Lower lobe of right lung (tissue), 2 donors: ENCODE measurements around the gene CACNA2D2. TPM values are rescaled to one million over a fixed set of nuclear protein-coding genes. Genes with fewer than 3 reads are reported as not detected.

Source experiments
- ATAC-seq, 2 donors: fragments of 200-7000 bp; cut with Tn5 transposase; one replicate each; pipeline ENCODE4 v1.9.1; 2020 to 2022; ENCODE audit warnings: mild to moderate bottlenecking in 2 of 2, moderate library complexity in 2 of 2
- DNase-seq: peaks from one replicate; pipeline ENCODE4 v3.0.0-alpha.2; 2020
- H3K27ac ChIP-seq: fragments of 200-600 bp; one replicate; pipeline ENCODE4 v1.8.0; 2022
- H3K27me3 ChIP-seq: fragments of 200-600 bp; one replicate; pipeline ENCODE4 v1.8.0; 2022; ENCODE audit warnings: low read depth
- H3K36me3 ChIP-seq: fragments of 200-600 bp; one replicate; pipeline ENCODE4 v1.8.0; 2022; ENCODE audit warnings: mild to moderate bottlenecking
- H3K4me1 ChIP-seq: fragments of 200-600 bp; one replicate; pipeline ENCODE4 v1.8.0; 2022
- H3K4me3 ChIP-seq: fragments of 200-600 bp; one replicate; pipeline ENCODE4 v1.8.0; 2022; ENCODE audit warnings: mild to moderate bottlenecking
- H3K9me3 ChIP-seq: fragments of 200-600 bp; one replicate; pipeline ENCODE4 v1.8.0; 2022
- intact Hi-C: fragments of 100-400 bp; cut with DNase I; formaldehyde crosslinking; loops from one replicate; pipeline ENCODE4 v1.11.0; 2022
- total RNA-seq: library from RNA; stranded (reverse); fragmentation: NEBNext Ultra II Directional; extraction: Animal tissue kit (Norgen Biotek cat#: 25700); gene quantifications from one replicate; pipeline ENCODE4 v1.2.1, GENCODE V29; 2021
- TF ChIP-seq, protein P1 (sequence below): fragments of 200-600 bp; IDR thresholded peaks from one replicate; pipeline ENCODE4 v1.8.0; 2022; ENCODE audit warnings: antibody characterized with exemption, mild to moderate bottlenecking
- donor health status: DM: no; HTN: yes; CAD: no; lungs with severe emphysema.

Gene CACNA2D2
- total RNA-seq, 1 donor from 2014 or later, result 105 TPM

DNA sequence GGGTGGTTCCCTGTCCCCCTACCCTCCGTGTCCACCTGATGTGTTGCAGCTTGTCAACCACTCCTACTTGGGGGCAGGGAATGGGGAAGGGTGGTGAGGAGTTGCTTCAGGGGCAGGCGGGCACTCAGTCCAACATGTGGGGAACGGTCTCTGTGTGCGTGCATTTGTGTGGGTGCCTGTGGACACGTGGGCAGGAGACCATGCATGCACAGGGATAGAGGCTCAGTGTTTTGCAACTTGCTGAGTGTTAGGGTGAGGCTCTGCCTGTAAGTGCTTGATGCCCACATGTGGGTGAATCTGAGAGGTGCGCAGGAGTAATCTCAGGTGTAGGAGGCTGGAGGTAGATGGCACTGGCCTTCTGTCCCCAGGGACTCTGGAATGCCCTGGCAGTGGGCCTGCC, 119.7 kb downstream of the CACNA2D2 start:
- intact Hi-C loops, result no loop called here
- H3K27me3 ChIP-seq, result no peaks in the 10 kb centered on the region
- no peak overlapping the region for H3K4me3 ChIP-seq
- peaks cover 14% of the 10 kb centered on the region for H3K36me3 ChIP-seq
- H3K9me3 ChIP-seq, result no peaks in the 10 kb centered on the region
- no peaks in the 10 kb centered on the region for H3K4me1 ChIP-seq
- TF ChIP-seq, protein P1, sequence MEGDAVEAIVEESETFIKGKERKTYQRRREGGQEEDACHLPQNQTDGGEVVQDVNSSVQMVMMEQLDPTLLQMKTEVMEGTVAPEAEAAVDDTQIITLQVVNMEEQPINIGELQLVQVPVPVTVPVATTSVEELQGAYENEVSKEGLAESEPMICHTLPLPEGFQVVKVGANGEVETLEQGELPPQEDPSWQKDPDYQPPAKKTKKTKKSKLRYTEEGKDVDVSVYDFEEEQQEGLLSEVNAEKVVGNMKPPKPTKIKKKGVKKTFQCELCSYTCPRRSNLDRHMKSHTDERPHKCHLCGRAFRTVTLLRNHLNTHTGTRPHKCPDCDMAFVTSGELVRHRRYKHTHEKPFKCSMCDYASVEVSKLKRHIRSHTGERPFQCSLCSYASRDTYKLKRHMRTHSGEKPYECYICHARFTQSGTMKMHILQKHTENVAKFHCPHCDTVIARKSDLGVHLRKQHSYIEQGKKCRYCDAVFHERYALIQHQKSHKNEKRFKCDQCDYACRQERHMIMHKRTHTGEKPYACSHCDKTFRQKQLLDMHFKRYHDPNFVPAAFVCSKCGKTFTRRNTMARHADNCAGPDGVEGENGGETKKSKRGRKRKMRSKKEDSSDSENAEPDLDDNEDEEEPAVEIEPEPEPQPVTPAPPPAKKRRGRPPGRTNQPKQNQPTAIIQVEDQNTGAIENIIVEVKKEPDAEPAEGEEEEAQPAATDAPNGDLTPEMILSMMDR, result no peak
- DNase-seq (no peak), ATAC-seq (no peak)
- H3K27ac ChIP-seq, result no peak overlapping the region

DNA sequence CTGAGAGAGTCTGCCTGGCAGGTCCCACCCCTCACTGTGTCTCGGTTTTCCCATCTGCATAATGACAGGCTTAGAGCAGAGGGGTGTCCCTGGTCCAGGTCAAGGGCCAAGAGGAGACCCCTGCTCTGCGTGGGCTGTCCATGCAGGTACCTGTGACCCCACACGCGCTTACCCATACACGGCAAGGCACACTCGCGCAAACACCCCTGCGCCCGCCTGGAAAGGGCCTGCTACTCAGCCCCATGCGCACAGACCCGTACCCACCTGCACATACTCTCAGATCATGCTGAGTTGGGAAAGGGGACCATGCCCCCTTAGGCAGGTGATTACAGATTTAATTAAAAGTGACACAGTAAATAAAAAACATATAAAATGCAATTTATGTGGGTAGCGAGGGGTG, 120.7 kb downstream of the CACNA2D2 start:
- DNase-seq, result no peak
- intact Hi-C loops, result no loop called here

DNA sequence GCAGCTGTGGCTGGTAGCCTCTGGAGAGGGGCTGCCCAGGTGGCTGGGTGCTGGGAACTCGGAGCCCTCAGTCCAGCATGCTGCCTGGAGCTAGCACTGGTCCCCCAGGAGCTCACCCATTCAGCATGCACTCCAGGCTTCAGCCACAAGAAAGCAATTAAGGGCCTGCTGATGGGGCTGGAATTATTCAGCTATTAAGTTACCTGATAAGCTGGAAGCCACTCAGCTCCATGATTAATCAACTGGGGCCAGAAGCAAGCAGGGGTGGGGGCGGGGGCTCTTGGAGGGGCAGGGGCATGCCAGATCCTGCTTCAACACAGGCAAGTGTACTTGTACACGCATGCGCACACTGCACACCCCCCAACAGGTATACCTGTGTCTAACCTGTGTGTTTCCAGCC, 122.1 kb downstream of the CACNA2D2 start:
- intact Hi-C loops, result no loop called here

More for the DNA sequence above, 120.7 kb downstream of the CACNA2D2 start:
- ATAC-seq, result no peak
- TF ChIP-seq, protein P1, result no peak
- Histone ChIP-seq H3K4me3 (no peak overlapping the region), H3K36me3 (peaks cover 22% of the 10 kb centered on the region), H3K4me1 (no peaks in the 10 kb centered on the region), H3K27ac (no peak overlapping the region), H3K27me3 (no peaks in the 10 kb centered on the region), H3K9me3 (no peaks in the 10 kb centered on the region)

DNA sequence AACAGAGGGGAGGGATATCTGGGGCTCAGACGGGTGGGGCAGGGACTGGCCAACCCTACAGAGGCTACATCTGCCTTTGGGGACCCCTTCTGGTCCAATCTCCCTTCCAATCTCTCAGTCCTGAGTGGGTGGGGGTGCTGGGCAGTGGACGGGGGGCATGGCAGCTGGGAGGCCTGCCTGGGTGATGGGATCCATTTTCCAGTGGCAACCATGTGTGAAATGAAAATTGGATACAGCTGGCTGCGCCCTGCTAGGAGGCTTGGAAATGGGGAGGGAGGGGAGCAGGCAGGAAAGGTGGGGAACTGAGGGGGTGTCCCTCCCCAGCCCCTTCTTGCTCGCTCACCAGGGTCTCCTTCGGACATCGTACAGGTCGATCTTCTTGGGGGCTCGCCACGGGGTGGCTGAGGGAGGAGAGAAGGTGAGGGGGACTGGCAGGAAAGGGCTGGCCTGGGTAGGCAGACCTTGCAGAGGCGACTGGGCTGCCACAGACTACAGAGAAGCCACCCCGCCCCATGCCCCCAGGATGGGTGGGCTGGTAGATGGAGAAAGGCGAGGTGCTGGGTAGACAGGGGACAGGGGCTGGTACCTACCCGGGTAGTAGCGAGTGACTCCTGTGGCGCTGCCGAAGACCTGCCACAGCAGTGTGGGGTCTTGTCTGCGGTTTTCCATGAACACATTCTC, 122.9 kb downstream of the CACNA2D2 start:
- Histone ChIP-seq H3K27me3 (no peaks in the 10 kb centered on the region), H3K4me1 (no peaks in the 10 kb centered on the region), H3K4me3 (no peak overlapping the region), H3K27ac (no peak overlapping the region), H3K9me3 (no peaks in the 10 kb centered on the region), H3K36me3 (peaks cover 33% of the 10 kb centered on the region)
- intact Hi-C loops, result no loop called here
- TF ChIP-seq, protein P1, result no peak
- ATAC-seq (no peak), DNase-seq (no peak)

More for the DNA sequence above, 122.1 kb downstream of the CACNA2D2 start:
- Histone ChIP-seq H3K4me3 (no peak overlapping the region), H3K27ac (no peak overlapping the region), H3K4me1 (no peaks in the 10 kb centered on the region), H3K27me3 (no peaks in the 10 kb centered on the region), H3K36me3 (peaks cover 33% of the 10 kb centered on the region), H3K9me3 (no peaks in the 10 kb centered on the region)
- no peak for ATAC-seq
- TF ChIP-seq, protein P1, result no peak
- DNase-seq, result no peak

DNA sequence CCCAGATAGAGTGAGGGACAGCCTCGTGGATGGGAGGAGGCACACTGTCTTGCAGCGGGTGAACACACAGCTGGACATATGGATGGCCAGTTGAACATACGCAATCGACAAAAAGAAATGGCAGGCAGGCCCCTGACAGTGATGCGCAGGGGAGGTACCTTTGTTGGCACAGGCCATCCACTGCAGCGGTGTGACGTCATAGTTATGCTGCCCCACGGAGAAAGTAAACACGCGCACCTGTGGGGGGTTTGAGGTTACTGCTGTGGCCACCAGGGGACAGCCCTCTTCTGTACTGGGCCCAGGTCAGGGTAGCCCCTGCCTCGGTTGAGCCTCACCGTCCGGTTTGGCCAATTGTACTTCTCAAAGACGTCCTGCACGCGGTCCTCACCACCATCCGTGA, 124.7 kb downstream of the CACNA2D2 start:
- Histone ChIP-seq H3K36me3 (peaks cover 33% of the 10 kb centered on the region), H3K4me3 (no peak overlapping the region), H3K4me1 (no peaks in the 10 kb centered on the region), H3K9me3 (no peaks in the 10 kb centered on the region), H3K27ac (no peak overlapping the region), H3K27me3 (no peaks in the 10 kb centered on the region)
- intact Hi-C loops, result no loop called here
- DNase-seq (no peak), ATAC-seq (no peak)
- TF ChIP-seq, protein P1, result no peak
